Cardiac muscle cell (in vitro differentiated cells and primary cell): ENCODE data around the gene FHIT. TPM values are rescaled to one million over a fixed set of nuclear protein-coding genes. Genes with fewer than 3 reads are reported as not detected.

ENCODE experiments used
- DNase-seq, 2 donors: peaks; one replicate each; pipeline versions ENCODE4 v3.0.0 to v3.0.0-alpha.2; 2010 to 2017; ENCODE audit warnings: low read depth in 1 of 2, low spot score in 1 of 2
- H3K27ac ChIP-seq: fragments of 200-600 bp; sonication (generic); 2 replicates; pipeline ENCODE4 v1.5.1; 2016
- H3K27me3 ChIP-seq: fragments of 200-600 bp; sonication (generic); 2 replicates; pipeline ENCODE4 v1.6.0; 2016; ENCODE audit warnings: control low read depth
- H3K36me3 ChIP-seq: fragments of 200-600 bp; sonication (generic); 2 replicates; pipeline ENCODE4 v1.5.1; 2016; ENCODE audit warnings: control low read depth
- H3K4me1 ChIP-seq: fragments of 200-600 bp; sonication (generic); 2 replicates; pipeline ENCODE4 v1.8.1; 2017; ENCODE audit warnings: low read depth, mild to moderate bottlenecking, mixed run types
- H3K4me3 ChIP-seq: fragments of 200-600 bp; sonication (generic); 2 replicates; pipeline ENCODE4 v1.5.1; 2016; ENCODE audit warnings: mild to moderate bottlenecking
- H3K9me3 ChIP-seq: fragments of 200-600 bp; sonication (generic); 2 replicates; pipeline ENCODE4 v1.5.1; 2017; ENCODE audit warnings: low read depth, mild to moderate bottlenecking, control low read depth
- polyA plus RNA-seq: library from polyadenylated mRNA; unstranded; fragments of >200 nt; fragmentation: Nextera tagmentation; extraction: Ambion mirVana; gene quantifications from 2 replicates; pipeline ENCODE4 v1.2.1, GENCODE V29; 2016
- total RNA-seq: library from RNA; depleted of rRNA; stranded (reverse); fragments of >200 nt; gene quantifications from 2 replicates; pipeline ENCODE4 v1.2.3, GENCODE V29; 2016
- TF ChIP-seq, protein P1 (sequence below): IDR thresholded peaks from 2 replicates; pipeline ENCODE4 v1.5.1; 2012; ENCODE audit warnings: low read depth, mild to moderate bottlenecking, low read length

Gene FHIT
- total and polyA plus RNA-seq, 2 experiments from 2014 or later: 6.9 to 12.5 TPM

DNA sequence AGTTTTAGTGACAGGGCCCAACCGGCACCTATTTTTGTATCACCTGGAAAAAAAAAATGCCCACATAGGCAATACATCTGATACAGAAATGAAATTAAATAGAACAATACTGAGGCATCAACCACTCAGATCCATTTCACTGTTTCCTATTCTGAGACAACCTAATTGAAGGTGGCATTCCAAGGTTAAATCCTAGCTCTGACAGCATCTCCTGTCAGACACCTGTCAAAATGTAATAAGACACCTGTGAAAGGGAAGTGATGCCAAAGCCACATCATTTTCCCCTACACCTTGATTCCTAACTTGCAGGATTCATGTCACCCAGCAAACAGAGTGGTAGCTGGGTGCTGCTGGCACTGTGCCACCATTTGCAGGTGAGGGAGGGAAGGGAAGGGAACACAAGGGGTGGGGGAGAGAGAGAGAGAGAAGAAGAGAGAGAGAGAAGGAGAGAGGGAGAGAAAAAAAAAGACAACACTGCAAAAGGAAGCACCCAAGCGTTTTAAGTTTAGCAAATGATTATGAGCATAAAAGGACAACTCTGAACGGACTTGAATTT, 1156.8 kb downstream of the FHIT start:
- Histone ChIP-seq H3K9me3 (no peaks in the 10 kb centered on the region), H3K4me1 (peaks cover 18% of the 10 kb centered on the region), H3K27me3 (no peaks in the 10 kb centered on the region), H3K4me3 (no peak overlapping the region), H3K36me3 (no peaks in the 10 kb centered on the region), H3K27ac (no peak overlapping the region)
- TF ChIP-seq, protein P1, sequence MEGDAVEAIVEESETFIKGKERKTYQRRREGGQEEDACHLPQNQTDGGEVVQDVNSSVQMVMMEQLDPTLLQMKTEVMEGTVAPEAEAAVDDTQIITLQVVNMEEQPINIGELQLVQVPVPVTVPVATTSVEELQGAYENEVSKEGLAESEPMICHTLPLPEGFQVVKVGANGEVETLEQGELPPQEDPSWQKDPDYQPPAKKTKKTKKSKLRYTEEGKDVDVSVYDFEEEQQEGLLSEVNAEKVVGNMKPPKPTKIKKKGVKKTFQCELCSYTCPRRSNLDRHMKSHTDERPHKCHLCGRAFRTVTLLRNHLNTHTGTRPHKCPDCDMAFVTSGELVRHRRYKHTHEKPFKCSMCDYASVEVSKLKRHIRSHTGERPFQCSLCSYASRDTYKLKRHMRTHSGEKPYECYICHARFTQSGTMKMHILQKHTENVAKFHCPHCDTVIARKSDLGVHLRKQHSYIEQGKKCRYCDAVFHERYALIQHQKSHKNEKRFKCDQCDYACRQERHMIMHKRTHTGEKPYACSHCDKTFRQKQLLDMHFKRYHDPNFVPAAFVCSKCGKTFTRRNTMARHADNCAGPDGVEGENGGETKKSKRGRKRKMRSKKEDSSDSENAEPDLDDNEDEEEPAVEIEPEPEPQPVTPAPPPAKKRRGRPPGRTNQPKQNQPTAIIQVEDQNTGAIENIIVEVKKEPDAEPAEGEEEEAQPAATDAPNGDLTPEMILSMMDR: no peak
- DNase-seq: no peak

DNA sequence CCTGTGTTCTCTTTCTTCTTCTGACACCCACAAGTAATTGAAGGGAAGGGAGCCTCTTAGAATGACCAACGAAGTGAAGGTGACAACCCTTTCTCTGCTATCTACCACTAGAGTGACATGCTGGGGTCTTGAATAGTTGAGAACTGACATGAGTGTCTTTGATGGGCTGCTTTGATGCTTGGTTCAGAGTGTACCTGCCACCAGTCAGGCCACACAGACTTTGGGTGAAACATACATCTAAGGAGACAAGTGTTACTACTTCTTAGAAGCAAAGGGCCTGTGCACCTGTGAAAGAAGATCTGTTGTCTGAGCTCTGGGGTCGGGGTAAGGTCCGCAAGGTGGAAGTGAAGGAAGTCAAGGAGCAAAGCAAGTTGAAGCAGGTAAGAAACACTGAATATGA, 1160.7 kb downstream of the FHIT start:
- Histone ChIP-seq H3K4me3 (no peak overlapping the region), H3K27me3 (no peaks in the 10 kb centered on the region), H3K36me3 (no peaks in the 10 kb centered on the region), H3K4me1 (peaks cover 18% of the 10 kb centered on the region), H3K27ac (no peak overlapping the region), H3K9me3 (no peaks in the 10 kb centered on the region)
- TF ChIP-seq, protein P1: no peak
- DNase-seq: peak in 1 of 2 donors; percentile 8

DNA sequence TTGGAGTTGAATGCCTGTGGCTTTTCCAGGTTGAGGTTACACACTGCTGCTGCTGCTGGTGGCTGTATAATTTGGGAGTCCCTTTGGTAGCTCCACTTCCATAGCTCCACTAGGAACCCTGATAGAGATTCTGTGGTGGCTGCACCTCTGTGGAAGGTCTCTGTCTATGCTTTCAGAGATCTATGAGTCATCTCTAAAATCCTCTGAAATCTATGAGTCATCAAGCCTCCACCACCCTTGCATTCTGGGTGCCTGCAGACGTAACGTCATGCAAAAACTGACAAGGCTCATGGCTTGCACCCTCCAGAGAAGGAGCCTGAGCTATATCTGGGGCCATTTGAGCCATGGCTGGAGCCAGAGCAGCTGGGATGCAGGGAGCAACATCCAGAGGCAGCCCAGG, 1164.4 kb downstream of the FHIT start:
- Histone ChIP-seq H3K27me3 (no peaks in the 10 kb centered on the region), H3K36me3 (no peaks in the 10 kb centered on the region), H3K27ac (no peak overlapping the region), H3K9me3 (no peaks in the 10 kb centered on the region), H3K4me1 (peaks cover 6% of the 10 kb centered on the region), H3K4me3 (no peak overlapping the region)
- peak in 1 of 2 donors; percentile 3 for DNase-seq
- TF ChIP-seq, protein P1: no peak

DNA sequence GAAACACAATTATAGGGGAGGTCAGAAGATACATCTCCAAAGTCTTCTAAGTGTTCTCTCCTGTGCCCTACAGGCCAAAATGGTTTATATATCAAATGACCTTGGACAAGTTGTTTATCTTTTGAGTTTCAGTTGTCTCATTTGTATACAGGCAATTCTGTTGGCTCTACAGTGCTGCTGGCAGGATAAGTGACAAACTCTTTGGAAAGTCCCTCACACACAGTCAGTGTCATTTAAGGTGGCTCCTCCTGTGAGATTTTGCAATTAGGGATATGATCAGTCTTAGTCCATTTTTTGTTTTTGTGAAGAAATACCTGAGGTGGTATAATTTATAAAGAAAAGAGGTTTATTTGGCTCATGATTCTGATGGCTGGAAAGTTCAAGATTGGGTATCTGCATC, 1165.6 kb downstream of the FHIT start:
- H3K4me1 ChIP-seq: peaks cover 5% of the 10 kb centered on the region
- H3K4me3 ChIP-seq: no peak overlapping the region
- no peak for DNase-seq
- H3K9me3 ChIP-seq: no peaks in the 10 kb centered on the region
- H3K36me3 ChIP-seq: no peaks in the 10 kb centered on the region
- no peaks in the 10 kb centered on the region for H3K27me3 ChIP-seq
- H3K27ac ChIP-seq: no peak overlapping the region
- TF ChIP-seq, protein P1: no peak

DNA sequence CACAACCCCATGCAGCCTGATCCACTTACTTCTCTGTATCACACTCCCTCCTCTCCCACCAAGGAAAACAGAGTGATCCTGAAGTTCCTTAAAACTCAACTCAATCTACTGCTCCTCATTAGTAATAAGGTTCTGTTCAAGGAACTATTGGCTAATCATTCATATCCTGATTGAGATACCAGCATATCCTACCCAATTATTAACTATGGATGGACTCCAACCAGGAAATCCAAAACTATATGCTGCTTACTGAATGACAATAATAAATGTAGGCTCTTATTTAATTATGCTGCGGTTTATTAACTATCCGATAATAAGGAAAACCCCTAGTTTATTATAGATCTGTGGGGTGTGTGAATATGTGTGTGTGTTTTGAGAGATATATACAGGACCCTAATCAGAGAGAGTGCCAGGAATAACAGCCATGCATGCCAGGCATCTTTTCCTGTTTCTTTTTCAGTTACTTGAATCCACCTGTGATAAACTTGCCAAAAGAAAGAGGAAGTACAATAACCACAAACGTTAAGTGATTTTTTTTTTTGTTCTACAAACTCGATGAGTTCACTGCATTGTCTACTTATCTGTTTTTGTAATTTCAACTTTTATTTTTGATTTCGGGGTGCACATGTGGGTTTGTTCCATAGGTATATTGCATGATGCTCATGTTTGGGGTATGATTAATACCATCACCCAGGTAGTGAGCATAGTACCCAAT, 1169.7 kb downstream of the FHIT start:
- H3K27me3 ChIP-seq: no peaks in the 10 kb centered on the region
- no peak for DNase-seq
- no peaks in the 10 kb centered on the region for H3K36me3 ChIP-seq
- TF ChIP-seq, protein P1: no peak
- no peaks in the 10 kb centered on the region for H3K4me1 ChIP-seq
- H3K9me3 ChIP-seq: no peaks in the 10 kb centered on the region
- H3K4me3 ChIP-seq: no peak overlapping the region
- H3K27ac ChIP-seq: no peak overlapping the region
